Uterus (tissue), 2 donors: ENCODE data around the gene VPS4B.

Experiments
- CTCF ChIP-seq, 4 experiments: fragments of 200-600 bp in 2 of 4; fragments of 450-650 bp in 2 of 4; sonication (generic) in 2 of 4; IDR thresholded peaks; one replicate each; pipeline ENCODE4 v1.5.1; 2016 to 2019; ENCODE audit warnings: antibody characterized with exemption in 4 of 4, mild to moderate bottlenecking in 2 of 4, moderate library complexity in 1 of 4
- POLR2A ChIP-seq, 2 donors: fragments of 450-650 bp; IDR thresholded peaks; one replicate each; pipeline ENCODE4 v1.6.1; 2016; ENCODE audit warnings: antibody characterized with exemption in 2 of 2, mild to moderate bottlenecking in 1 of 2, moderate library complexity in 1 of 2

- TF ChIP-seq POLR2A (IDR thresholded peaks at IDR 0.05) (peak; percentile 77 to 78), CTCF (IDR thresholded peaks at IDR 0.05) (peak in 2 of 4 experiments; percentile 1 to 18)
Measured at GRCh38 chr18:63422087-63422863, at the start of gene VPS4B.
